GM23338 (cell line): ENCODE measurements around the gene RASSF1.

Experiments used
- CREB1 ChIP-seq: fragments of 250-450 bp; sonication (Bioruptor Pico); IDR thresholded peaks from 2 replicates; pipeline ENCODE4 v1.5.0; 2020; ENCODE audit warnings: low read depth, mild to moderate bottlenecking, moderate library complexity
- EZH2 ChIP-seq: fragments of 200-600 bp; sonication (generic); IDR thresholded peaks from one replicate; pipeline ENCODE4 v1.8.0; 2017; ENCODE audit warnings: antibody characterized with exemption, mild to moderate bottlenecking, low read depth; ENCODE audit not compliant: unreplicated experiment
- EZH2phosphoT487 ChIP-seq: fragments of 200-600 bp; sonication (generic); IDR thresholded peaks from one replicate; pipeline ENCODE4 v1.8.1; 2018; ENCODE audit warnings: antibody characterized with exemption; ENCODE audit not compliant: unreplicated experiment
- JUNB ChIP-seq: IDR thresholded peaks from one replicate; pipeline ENCODE4 v1.6.1; 2016; ENCODE audit warnings: antibody characterized with exemption; ENCODE audit not compliant: unreplicated experiment
- POLR2AphosphoS5 ChIP-seq: IDR thresholded peaks from 2 replicates; pipeline ENCODE4 v1.6.1; 2016; ENCODE audit warnings: antibody characterized with exemption, low read depth
- STAT1 ChIP-seq: IDR thresholded peaks from one replicate; pipeline ENCODE4 v1.6.1; 2016; ENCODE audit warnings: antibody characterized with exemption; ENCODE audit not compliant: unreplicated experiment
- ZNF114 ChIP-seq: fragments of 250-450 bp; sonication (Bioruptor Pico); IDR thresholded peaks from 2 replicates; pipeline ENCODE4 v1.5.0; 2020; ENCODE audit warnings: mild to moderate bottlenecking, moderate library complexity
- TF ChIP-seq, protein P1 (sequence below), 2 experiments: fragments of 200-600 bp in 1 of 2; sonication (generic) in 1 of 2; conservative IDR thresholded peaks; 2 replicates each; pipeline versions ENCODE4 v1.5.1 to v1.6.1; 2016 to 2017; ENCODE audit warnings: antibody characterized with exemption in 2 of 2, low read depth in 2 of 2, mild to moderate bottlenecking in 2 of 2, moderate library complexity in 1 of 2
- TF ChIP-seq, protein P2 (sequence below): IDR thresholded peaks from 2 replicates; pipeline ENCODE4 v1.6.1; 2016; ENCODE audit warnings: antibody characterized with exemption
- TF ChIP-seq, protein P3 (sequence below): IDR thresholded peaks from one replicate; pipeline ENCODE4 v1.6.1; 2018; ENCODE audit warnings: antibody characterized with exemption; ENCODE audit not compliant: unreplicated experiment

DNA sequence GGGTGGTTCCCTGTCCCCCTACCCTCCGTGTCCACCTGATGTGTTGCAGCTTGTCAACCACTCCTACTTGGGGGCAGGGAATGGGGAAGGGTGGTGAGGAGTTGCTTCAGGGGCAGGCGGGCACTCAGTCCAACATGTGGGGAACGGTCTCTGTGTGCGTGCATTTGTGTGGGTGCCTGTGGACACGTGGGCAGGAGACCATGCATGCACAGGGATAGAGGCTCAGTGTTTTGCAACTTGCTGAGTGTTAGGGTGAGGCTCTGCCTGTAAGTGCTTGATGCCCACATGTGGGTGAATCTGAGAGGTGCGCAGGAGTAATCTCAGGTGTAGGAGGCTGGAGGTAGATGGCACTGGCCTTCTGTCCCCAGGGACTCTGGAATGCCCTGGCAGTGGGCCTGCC lies 43.1 kb upstream of the RASSF1 start:
- TF ChIP-seq, protein P1, sequence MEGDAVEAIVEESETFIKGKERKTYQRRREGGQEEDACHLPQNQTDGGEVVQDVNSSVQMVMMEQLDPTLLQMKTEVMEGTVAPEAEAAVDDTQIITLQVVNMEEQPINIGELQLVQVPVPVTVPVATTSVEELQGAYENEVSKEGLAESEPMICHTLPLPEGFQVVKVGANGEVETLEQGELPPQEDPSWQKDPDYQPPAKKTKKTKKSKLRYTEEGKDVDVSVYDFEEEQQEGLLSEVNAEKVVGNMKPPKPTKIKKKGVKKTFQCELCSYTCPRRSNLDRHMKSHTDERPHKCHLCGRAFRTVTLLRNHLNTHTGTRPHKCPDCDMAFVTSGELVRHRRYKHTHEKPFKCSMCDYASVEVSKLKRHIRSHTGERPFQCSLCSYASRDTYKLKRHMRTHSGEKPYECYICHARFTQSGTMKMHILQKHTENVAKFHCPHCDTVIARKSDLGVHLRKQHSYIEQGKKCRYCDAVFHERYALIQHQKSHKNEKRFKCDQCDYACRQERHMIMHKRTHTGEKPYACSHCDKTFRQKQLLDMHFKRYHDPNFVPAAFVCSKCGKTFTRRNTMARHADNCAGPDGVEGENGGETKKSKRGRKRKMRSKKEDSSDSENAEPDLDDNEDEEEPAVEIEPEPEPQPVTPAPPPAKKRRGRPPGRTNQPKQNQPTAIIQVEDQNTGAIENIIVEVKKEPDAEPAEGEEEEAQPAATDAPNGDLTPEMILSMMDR (conservative IDR thresholded peaks at IDR 0.05; ENCODE audit: low read depth in 2 of 2): no peak
- TF ChIP-seq JUNB (no peak), EZH2phosphoT487 (no peak), EZH2 (no peak), POLR2AphosphoS5 (no peak), CREB1 (CRISPR knock-in tag) (no peak), ZNF114 (CRISPR knock-in tag) (no peak), STAT1 (no peak)
- TF ChIP-seq, protein P2, sequence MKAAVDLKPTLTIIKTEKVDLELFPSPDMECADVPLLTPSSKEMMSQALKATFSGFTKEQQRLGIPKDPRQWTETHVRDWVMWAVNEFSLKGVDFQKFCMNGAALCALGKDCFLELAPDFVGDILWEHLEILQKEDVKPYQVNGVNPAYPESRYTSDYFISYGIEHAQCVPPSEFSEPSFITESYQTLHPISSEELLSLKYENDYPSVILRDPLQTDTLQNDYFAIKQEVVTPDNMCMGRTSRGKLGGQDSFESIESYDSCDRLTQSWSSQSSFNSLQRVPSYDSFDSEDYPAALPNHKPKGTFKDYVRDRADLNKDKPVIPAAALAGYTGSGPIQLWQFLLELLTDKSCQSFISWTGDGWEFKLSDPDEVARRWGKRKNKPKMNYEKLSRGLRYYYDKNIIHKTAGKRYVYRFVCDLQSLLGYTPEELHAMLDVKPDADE: no peak
- TF ChIP-seq, protein P3, sequence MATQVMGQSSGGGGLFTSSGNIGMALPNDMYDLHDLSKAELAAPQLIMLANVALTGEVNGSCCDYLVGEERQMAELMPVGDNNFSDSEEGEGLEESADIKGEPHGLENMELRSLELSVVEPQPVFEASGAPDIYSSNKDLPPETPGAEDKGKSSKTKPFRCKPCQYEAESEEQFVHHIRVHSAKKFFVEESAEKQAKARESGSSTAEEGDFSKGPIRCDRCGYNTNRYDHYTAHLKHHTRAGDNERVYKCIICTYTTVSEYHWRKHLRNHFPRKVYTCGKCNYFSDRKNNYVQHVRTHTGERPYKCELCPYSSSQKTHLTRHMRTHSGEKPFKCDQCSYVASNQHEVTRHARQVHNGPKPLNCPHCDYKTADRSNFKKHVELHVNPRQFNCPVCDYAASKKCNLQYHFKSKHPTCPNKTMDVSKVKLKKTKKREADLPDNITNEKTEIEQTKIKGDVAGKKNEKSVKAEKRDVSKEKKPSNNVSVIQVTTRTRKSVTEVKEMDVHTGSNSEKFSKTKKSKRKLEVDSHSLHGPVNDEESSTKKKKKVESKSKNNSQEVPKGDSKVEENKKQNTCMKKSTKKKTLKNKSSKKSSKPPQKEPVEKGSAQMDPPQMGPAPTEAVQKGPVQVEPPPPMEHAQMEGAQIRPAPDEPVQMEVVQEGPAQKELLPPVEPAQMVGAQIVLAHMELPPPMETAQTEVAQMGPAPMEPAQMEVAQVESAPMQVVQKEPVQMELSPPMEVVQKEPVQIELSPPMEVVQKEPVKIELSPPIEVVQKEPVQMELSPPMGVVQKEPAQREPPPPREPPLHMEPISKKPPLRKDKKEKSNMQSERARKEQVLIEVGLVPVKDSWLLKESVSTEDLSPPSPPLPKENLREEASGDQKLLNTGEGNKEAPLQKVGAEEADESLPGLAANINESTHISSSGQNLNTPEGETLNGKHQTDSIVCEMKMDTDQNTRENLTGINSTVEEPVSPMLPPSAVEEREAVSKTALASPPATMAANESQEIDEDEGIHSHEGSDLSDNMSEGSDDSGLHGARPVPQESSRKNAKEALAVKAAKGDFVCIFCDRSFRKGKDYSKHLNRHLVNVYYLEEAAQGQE: no peak
